Nephron progenitor cell (in vitro differentiated cells): ENCODE results near the gene ELMO1.

ENCODE experiments used
- DNase-seq: peaks from one replicate; pipeline ENCODE4 v3.0.0; 2021
- H3K27ac Mint-ChIP-seq: 2 replicates; pipeline ENCODE4 v1.8.0; 2021; ENCODE audit warnings: mild to moderate bottlenecking, moderate library complexity, mixed read lengths
- H3K27me3 Mint-ChIP-seq: 2 replicates; pipeline ENCODE4 v1.8.0; 2021; ENCODE audit warnings: mild to moderate bottlenecking, low read depth, mixed read lengths; ENCODE audit not compliant: poor library complexity
- H3K36me3 Mint-ChIP-seq: 2 replicates; pipeline ENCODE4 v1.8.0; 2021; ENCODE audit warnings: low read depth, mixed read lengths
- H3K4me1 Mint-ChIP-seq: 2 replicates; pipeline ENCODE4 v1.8.0; 2021; ENCODE audit warnings: mixed read lengths
- H3K4me3 Mint-ChIP-seq: 2 replicates; pipeline ENCODE4 v1.8.0; 2021; ENCODE audit warnings: mild to moderate bottlenecking, moderate library complexity, mixed read lengths
- H3K9me3 Mint-ChIP-seq: 2 replicates; pipeline ENCODE4 v1.8.0; 2021; ENCODE audit warnings: mild to moderate bottlenecking, moderate library complexity, mixed read lengths
- TF ChIP-seq, protein P1 (sequence below): fragments of 200-600 bp; sonication (generic); IDR thresholded peaks from 2 replicates; pipeline ENCODE4 v1.5.0; 2021; ENCODE audit warnings: antibody characterized with exemption

ELMO1 gene

DNA sequence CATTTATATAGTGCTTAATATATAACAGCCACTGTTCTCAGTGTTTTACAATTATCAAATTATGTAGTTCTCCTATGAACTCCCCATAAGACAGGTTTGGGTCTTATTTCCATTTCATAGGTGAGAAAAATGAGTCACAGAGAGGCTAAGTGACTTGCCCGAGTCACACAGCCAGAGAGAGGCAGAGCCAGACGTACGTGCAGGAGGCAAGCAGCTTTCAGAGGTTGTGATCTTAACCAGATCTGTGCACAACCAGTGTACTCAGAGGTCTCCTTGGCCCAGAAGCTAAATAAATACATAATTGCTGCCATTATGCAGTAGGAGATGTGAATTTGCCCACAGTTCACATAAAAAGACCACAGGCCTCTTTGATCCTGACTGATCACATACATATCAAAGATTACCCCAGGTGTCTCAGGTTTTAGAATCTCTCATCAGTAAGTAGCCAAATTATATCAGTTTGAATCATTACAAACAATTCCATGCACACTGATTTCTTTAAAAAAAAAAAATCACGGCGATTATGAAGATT, 419.7 kb downstream of the ELMO1 start:
- Mint-ChIP-seq H3K36me3 (no peaks in the 10 kb centered on the region), H3K4me1 (peaks cover 23% of the 10 kb centered on the region), H3K9me3 (no peaks in the 10 kb centered on the region), H3K27me3 (no peaks in the 10 kb centered on the region), H3K27ac (no peak overlapping the region), H3K4me3 (no peak overlapping the region)
- TF ChIP-seq, protein P1, sequence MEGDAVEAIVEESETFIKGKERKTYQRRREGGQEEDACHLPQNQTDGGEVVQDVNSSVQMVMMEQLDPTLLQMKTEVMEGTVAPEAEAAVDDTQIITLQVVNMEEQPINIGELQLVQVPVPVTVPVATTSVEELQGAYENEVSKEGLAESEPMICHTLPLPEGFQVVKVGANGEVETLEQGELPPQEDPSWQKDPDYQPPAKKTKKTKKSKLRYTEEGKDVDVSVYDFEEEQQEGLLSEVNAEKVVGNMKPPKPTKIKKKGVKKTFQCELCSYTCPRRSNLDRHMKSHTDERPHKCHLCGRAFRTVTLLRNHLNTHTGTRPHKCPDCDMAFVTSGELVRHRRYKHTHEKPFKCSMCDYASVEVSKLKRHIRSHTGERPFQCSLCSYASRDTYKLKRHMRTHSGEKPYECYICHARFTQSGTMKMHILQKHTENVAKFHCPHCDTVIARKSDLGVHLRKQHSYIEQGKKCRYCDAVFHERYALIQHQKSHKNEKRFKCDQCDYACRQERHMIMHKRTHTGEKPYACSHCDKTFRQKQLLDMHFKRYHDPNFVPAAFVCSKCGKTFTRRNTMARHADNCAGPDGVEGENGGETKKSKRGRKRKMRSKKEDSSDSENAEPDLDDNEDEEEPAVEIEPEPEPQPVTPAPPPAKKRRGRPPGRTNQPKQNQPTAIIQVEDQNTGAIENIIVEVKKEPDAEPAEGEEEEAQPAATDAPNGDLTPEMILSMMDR: no peak
- no peak for DNase-seq

DNA sequence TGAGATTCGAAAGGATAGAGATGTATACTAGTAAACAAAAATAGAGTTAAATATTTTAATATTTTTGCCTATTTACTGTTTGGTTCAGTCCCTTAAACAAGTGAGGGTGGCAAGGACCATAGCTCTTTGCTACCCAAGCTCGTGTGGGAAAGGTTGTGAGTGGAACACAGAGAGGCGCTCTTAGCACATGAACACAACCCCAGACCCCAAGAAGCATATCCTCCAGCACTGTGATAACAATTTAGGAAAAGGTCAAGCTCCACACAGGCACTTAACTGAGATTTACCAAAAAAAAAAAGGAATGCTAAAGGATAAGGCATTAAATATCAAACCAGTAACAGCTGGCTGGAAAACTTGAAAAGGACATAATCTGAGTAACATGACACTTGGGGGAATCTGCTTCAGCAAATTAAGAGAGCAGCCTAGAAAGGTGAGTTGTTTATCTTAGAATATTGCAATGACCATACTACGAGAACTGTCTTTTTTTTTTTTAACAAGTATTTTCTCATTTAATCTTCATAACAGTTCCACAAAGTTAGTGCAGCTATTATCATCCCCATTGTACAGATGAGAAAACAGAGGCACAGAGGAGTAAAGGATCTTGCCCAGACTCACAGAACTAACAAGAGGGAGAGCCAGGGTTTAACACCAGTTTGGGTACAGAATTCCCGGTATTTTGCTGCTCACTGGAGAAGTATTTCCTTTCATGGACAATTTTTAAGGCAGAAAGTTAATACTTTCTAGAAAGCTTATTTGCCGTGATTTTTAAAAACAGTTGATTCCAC, 420.9 kb downstream of the ELMO1 start:
- TF ChIP-seq, protein P1: no peak
- H3K4me1 Mint-ChIP-seq: peaks cover 22% of the 10 kb centered on the region
- no peak overlapping the region for H3K27ac Mint-ChIP-seq
- DNase-seq: no peak
- no peak overlapping the region for H3K4me3 Mint-ChIP-seq
- no peaks in the 10 kb centered on the region for H3K27me3 Mint-ChIP-seq
- H3K36me3 Mint-ChIP-seq: no peaks in the 10 kb centered on the region
- H3K9me3 Mint-ChIP-seq: no peaks in the 10 kb centered on the region

DNA sequence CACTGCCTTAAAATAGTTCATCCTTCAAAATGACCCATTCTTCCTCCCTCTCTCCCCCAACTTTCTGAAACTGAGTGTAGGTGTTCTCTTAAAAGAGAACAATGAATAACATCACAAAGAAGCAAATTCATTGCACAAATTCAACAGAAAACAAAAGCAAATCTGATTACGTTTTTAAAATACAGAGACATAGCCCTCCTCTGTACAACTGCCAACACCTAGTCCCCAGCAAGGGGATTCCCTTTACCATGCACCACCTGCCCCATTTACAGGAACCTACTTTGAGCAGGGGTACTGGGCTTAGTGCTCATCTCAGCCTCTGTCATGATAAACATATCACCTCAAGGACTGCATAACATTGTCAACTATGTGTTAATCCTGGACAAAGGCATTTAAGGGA, 421.6 kb downstream of the ELMO1 start:
- H3K4me1 Mint-ChIP-seq: peaks cover 17% of the 10 kb centered on the region
- peak overlapping the region; percentile 1 for H3K27ac Mint-ChIP-seq
- TF ChIP-seq, protein P1: no peak
- no peak overlapping the region for H3K4me3 Mint-ChIP-seq
- no peaks in the 10 kb centered on the region for H3K9me3 Mint-ChIP-seq
- no peaks in the 10 kb centered on the region for H3K36me3 Mint-ChIP-seq
- no peaks in the 10 kb centered on the region for H3K27me3 Mint-ChIP-seq
- DNase-seq: no peak

DNA sequence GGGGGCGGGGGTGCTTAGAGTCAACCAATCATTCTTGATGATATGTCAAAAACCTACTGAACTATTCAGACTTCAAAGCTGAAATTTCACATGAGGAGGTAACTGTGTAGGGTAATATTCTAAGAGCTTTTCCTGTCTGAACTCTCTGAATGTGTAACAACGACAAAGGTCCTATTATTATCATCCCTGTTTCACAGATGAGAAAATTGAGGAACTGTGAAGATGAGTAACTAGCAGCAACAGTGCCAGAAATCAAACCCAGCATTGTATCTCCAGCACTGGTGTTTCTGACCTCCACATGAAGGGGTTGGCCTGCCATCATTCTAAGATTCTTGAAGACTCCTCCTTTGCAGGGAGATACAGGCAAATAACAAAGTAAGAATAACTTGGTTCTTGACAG, 429.7 kb downstream of the ELMO1 start:
- Mint-ChIP-seq H3K36me3 (no peaks in the 10 kb centered on the region), H3K9me3 (no peaks in the 10 kb centered on the region), H3K27me3 (peaks cover 4% of the 10 kb centered on the region), H3K4me1 (peaks cover 20% of the 10 kb centered on the region), H3K27ac (no peak overlapping the region), H3K4me3 (no peak overlapping the region)
- TF ChIP-seq, protein P1: no peak
- no peak for DNase-seq

DNA sequence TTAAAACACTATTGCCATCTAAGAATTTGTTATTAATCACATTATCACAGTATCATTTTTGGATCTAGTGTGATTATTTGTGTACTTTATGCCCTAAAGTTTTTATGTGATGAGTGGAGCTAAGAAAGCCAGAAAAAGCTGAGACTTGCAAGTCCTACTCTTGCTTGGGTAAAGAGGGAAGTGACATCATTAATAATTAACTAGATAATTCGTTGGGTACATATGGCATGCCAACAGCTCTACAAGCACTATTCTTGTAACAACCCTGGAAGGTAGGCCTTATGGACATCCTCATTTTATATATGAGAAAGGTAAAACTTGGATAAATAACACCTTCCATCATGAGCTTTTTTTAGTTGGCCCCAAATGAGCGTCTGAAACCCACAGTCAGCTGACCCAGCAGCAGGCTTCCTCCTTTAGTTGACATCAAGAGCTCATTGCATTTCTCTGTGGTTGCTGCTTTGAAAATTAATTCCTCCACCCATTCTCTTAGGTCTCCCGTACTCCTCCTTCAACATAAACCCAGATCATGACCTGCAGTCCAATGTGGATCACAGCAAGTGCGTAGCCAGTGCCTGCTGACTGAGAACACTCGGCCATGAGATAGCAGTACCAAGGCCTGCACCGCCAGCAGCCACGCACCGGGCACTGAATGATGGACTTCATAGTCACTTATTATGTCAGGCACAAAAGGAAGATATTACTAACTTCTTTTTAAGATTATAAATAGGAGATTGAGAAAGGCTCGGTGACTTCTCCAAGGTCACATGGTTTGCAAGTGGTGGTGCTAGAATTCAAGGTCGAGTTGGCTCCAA, 432.4 kb downstream of the ELMO1 start:
- no peak for DNase-seq
- TF ChIP-seq, protein P1: no peak
- peaks cover 7% of the 10 kb centered on the region for H3K27me3 Mint-ChIP-seq
- H3K36me3 Mint-ChIP-seq: no peaks in the 10 kb centered on the region
- H3K27ac Mint-ChIP-seq: no peak overlapping the region
- no peaks in the 10 kb centered on the region for H3K9me3 Mint-ChIP-seq
- peaks cover 43% of the 10 kb centered on the region for H3K4me1 Mint-ChIP-seq
- no peak overlapping the region for H3K4me3 Mint-ChIP-seq
